Activated T-cell treated with anti-CD3 and anti-CD28 coated beads for 48 hours (primary cell): ENCODE data around the gene SRGAP2C.
"Not testable (repeated sequence)": the region's sequence is repeated elsewhere in the genome, so short reads cannot be mapped to it uniquely, and the experiment has no call there.

Experiments used
- DNase-seq: peaks from one replicate; pipeline ENCODE4 v3.0.0-alpha.2; 2020; ENCODE audit warnings: low read depth

SRGAP2C gene

GRCh38 chr1:121227544-121228330, 43.0 kb downstream of the SRGAP2C start:
- not testable (repeated sequence) for DNase-seq

GRCh38 chr1:121230636-121231035, 45.9 kb downstream of the SRGAP2C start:
- not testable (repeated sequence) for DNase-seq

GRCh38 chr1:121232445-121233125, 47.8 kb downstream of the SRGAP2C start:
- not testable (repeated sequence) for DNase-seq

- not testable (repeated sequence) for DNase-seq
Observed at GRCh38 chr1:121234090-121234759, 49.5 kb downstream of the SRGAP2C start.

GRCh38 chr1:121238384-121238783, 53.6 kb downstream of the SRGAP2C start:
- DNase-seq = not testable (repeated sequence)

GRCh38 chr1:121243913-121244312, 59.1 kb downstream of the SRGAP2C start:
- DNase-seq = not testable (repeated sequence)

- DNase-seq = not testable (repeated sequence)
Observed at GRCh38 chr1:121246399-121246798, 61.6 kb downstream of the SRGAP2C start.

- not testable (repeated sequence) for DNase-seq
Observed at GRCh38 chr1:121252656-121253055, 67.9 kb downstream of the SRGAP2C start.

GRCh38 chr1:121254618-121255017, 69.8 kb downstream of the SRGAP2C start:
- not testable (repeated sequence) for DNase-seq

- not testable (repeated sequence) for DNase-seq
Observed at GRCh38 chr1:121257632-121258031, 72.9 kb downstream of the SRGAP2C start.

- not testable (repeated sequence) for DNase-seq
Observed at GRCh38 chr1:121258134-121258533, 73.4 kb downstream of the SRGAP2C start.

GRCh38 chr1:121260205-121260604, 75.4 kb downstream of the SRGAP2C start:
- not testable (repeated sequence) for DNase-seq

- not testable (repeated sequence) for DNase-seq
Observed at GRCh38 chr1:121262163-121262562, 77.4 kb downstream of the SRGAP2C start.

GRCh38 chr1:121263789-121264244, 79.0 kb downstream of the SRGAP2C start:
- not testable (repeated sequence) for DNase-seq

- DNase-seq = not testable (repeated sequence)
Observed at GRCh38 chr1:121267072-121267471, 82.3 kb downstream of the SRGAP2C start.

GRCh38 chr1:121269309-121269708, 84.5 kb downstream of the SRGAP2C start:
- not testable (repeated sequence) for DNase-seq

- not testable (repeated sequence) for DNase-seq
Observed at GRCh38 chr1:121269973-121270372, 85.2 kb downstream of the SRGAP2C start.

GRCh38 chr1:121271143-121271715, 86.5 kb downstream of the SRGAP2C start:
- not testable (repeated sequence) for DNase-seq

- DNase-seq = not testable (repeated sequence)
Observed at GRCh38 chr1:121275435-121275834, 90.7 kb downstream of the SRGAP2C start.

- DNase-seq = not testable (repeated sequence)
Observed at GRCh38 chr1:121278202-121278601, 93.4 kb downstream of the SRGAP2C start.

GRCh38 chr1:121278777-121279547, 94.2 kb downstream of the SRGAP2C start:
- DNase-seq = not testable (repeated sequence)
